ENCODE results near the gene ATP11C. TPM values are rescaled to one million over a fixed set of nuclear protein-coding genes. Genes with fewer than 3 reads are reported as not detected.

ATP11C gene
- total RNA-seq, 6 experiments from 2014 or later: 25.1 to 38.6 (median 35.7) TPM

DNA sequence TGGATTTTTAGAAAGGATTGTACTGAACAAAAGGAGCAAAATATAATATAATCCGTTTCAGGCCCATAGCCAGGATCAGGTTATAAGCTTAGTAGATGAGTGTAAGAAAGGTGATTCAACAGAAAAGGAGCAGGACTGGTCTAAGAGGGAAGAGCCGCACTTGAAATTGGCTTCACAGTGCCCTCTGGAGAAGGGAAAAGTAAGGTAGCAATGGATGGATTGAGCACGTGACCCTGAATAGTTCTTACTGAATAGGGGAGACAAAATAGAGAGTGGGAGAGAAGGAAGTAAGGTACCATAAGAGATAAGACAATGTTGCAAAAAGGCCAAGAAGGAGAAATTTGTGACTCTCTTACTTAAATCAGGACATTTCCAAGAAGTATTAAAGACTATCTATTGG lies 16.9 kb upstream of the ATP11C start:
- no peak overlapping the region for H3K27ac Mint-ChIP-seq
- no peaks in the 10 kb centered on the region for H3K4me1 Mint-ChIP-seq (ENCODE audit: low read depth)
- H3K9me3 Mint-ChIP-seq: no peaks in the 10 kb centered on the region
- H3K36me3 Mint-ChIP-seq (ENCODE audit: low read depth): no peaks in the 10 kb centered on the region
- DNase-seq: no peak
- H3K27me3 Mint-ChIP-seq (ENCODE audit: insufficient read depth): no peaks in the 10 kb centered on the region; the same call in 1 of the 2 replicates
- TF ChIP-seq, protein P1, sequence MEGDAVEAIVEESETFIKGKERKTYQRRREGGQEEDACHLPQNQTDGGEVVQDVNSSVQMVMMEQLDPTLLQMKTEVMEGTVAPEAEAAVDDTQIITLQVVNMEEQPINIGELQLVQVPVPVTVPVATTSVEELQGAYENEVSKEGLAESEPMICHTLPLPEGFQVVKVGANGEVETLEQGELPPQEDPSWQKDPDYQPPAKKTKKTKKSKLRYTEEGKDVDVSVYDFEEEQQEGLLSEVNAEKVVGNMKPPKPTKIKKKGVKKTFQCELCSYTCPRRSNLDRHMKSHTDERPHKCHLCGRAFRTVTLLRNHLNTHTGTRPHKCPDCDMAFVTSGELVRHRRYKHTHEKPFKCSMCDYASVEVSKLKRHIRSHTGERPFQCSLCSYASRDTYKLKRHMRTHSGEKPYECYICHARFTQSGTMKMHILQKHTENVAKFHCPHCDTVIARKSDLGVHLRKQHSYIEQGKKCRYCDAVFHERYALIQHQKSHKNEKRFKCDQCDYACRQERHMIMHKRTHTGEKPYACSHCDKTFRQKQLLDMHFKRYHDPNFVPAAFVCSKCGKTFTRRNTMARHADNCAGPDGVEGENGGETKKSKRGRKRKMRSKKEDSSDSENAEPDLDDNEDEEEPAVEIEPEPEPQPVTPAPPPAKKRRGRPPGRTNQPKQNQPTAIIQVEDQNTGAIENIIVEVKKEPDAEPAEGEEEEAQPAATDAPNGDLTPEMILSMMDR (IDR thresholded peaks at IDR 0.05): no peak
- no peak overlapping the region for H3K4me3 Mint-ChIP-seq

DNA sequence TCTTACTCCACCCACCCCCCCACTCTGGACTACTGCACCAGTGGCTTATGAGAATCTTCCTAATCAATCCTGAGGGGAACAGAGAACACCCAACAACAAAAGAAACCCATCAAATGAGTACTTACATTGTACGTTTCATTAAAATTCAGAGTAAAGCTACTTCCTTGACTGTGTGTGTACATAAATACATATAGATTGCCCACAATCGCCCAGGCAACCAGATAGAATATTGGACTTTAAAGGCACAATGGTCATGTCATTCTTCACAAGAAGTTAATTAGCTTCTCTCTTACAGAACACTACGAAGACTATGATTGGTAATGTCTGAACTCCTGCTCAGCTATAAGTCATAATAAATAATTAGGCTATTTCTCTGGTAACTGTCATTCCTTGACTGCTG lies 12.2 kb upstream of the ATP11C start:
- TF ChIP-seq, protein P1 (IDR thresholded peaks at IDR 0.05): no peak
- Mint-ChIP-seq H3K9me3 (no peaks in the 10 kb centered on the region), H3K4me3 (no peak overlapping the region), H3K36me3 (ENCODE audit: low read depth) (no peaks in the 10 kb centered on the region), H3K27me3 (ENCODE audit: insufficient read depth) (peaks cover 4% of the 10 kb centered on the region; the same call in 1 of the 2 replicates), H3K27ac (no peak overlapping the region), H3K4me1 (ENCODE audit: low read depth) (no peaks in the 10 kb centered on the region; the same call in 1 of the 2 replicates)
- DNase-seq: no peak

DNA sequence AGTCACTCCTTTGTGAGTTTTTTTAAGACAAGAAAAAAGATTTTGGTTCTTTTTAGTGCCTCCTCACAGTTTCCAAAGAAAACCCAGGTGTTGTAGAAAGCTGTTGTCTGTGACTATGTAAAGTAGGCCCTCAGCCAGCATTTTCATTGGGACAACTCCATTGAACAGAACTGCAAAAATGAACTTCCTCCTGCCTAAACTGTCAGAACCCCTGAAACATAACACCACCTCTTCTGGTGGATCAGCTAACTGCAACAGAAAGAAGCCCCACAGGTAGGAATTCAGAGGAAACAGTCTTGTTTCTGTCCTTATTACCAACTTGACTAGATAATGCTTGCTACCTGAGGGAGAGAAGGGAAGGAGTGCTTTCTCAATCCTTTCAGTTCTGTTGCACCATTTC lies 3.4 kb upstream of the ATP11C start:
- no peak overlapping the region for H3K4me3 Mint-ChIP-seq
- H3K4me1 Mint-ChIP-seq (ENCODE audit: low read depth): peaks cover 6% of the 10 kb centered on the region
- TF ChIP-seq, protein P1 (IDR thresholded peaks at IDR 0.05): peak; percentile 28; the same call in 1 of the 2 replicates
- H3K9me3 Mint-ChIP-seq: no peaks in the 10 kb centered on the region
- no peak for DNase-seq
- H3K36me3 Mint-ChIP-seq (ENCODE audit: low read depth): no peaks in the 10 kb centered on the region
- no peak overlapping the region for H3K27ac Mint-ChIP-seq
- peaks cover 1% of the 10 kb centered on the region; the same call in 1 of the 2 replicates for H3K27me3 Mint-ChIP-seq (ENCODE audit: insufficient read depth)

DNA sequence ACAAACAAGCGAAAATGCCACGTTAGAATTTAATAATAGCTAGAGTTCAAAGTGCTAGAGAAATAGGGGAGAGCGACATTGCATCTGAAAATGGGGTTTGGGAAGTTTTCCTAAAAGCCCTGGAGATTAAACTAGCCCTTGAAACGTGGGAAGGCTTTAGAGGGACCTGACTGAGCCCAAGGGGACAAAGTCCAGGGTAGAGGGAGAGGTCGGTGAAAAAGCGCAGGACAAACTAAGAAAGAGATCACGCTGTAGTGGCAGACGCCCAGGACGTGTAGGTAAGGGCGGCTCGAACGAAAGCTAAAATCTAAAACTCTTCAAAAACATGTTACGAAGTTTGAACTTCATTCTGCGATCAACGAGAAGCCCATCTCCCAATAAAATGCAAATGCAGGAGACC lies 1.1 kb upstream of the ATP11C start:
- peak overlapping the region; percentile 87 for H3K4me3 Mint-ChIP-seq
- TF ChIP-seq, protein P1 (IDR thresholded peaks at IDR 0.05): no peak
- H3K4me1 Mint-ChIP-seq (ENCODE audit: low read depth): peaks cover 25% of the 10 kb centered on the region
- no peak for DNase-seq
- H3K9me3 Mint-ChIP-seq: no peaks in the 10 kb centered on the region
- H3K27ac Mint-ChIP-seq: peak overlapping the region; percentile 95
- H3K36me3 Mint-ChIP-seq (ENCODE audit: low read depth): no peaks in the 10 kb centered on the region
- no peaks in the 10 kb centered on the region for H3K27me3 Mint-ChIP-seq (ENCODE audit: insufficient read depth)

DNA sequence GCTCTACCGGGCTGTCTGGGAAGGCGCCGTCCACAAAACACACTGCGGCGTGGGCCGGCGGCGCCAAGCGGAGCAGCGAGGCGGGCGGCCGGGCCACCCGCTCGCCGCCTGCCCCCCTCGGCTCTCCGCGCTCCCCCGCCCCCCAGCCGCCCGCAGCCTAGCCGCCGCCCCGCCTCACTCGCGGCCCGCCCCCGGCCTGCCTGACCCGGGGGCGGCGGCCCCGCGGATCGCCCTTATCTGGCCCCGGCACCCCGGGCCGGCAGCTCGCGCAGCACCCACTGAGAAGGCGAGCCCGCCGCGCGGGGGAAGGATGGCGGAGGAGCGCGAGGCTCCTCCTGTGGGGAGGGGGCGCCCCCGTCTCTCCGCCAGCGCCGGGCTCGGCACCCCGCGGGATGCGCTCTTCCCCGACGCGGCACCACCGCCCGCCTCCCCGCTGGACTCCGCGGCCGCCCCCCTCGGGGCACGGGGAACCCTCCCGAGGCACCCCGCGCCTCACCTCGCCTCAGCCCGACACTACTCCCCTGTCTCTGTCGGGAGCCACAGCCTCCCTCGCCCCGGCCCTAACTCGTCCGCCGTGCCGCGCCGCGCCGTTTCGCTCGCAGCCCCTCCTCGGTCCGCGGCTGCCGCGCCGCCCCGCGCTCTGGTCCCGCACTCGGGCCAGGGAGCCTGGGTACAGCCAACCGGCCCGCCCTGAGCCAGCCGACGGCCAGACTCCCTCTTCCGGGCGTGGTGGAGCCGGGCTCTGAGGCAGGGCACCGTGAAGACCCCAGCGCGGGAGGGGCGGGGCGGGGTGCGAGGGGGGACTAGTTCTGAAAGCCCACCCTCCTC lies 566 bp downstream of the ATP11C start:
- Mint-ChIP-seq H3K9me3 (no peaks in the 10 kb centered on the region), H3K27me3 (ENCODE audit: insufficient read depth) (no peaks in the 10 kb centered on the region), H3K36me3 (ENCODE audit: low read depth) (no peaks in the 10 kb centered on the region), H3K27ac (peak overlapping the region; percentile 95), H3K4me1 (ENCODE audit: low read depth) (peaks cover 31% of the 10 kb centered on the region), H3K4me3 (peak overlapping the region; percentile 87)
- peak; percentile 6 for DNase-seq
- TF ChIP-seq, protein P1 (IDR thresholded peaks at IDR 0.05): no peak
